ENCODE data around the gene USP20.

USP20 gene

DNA sequence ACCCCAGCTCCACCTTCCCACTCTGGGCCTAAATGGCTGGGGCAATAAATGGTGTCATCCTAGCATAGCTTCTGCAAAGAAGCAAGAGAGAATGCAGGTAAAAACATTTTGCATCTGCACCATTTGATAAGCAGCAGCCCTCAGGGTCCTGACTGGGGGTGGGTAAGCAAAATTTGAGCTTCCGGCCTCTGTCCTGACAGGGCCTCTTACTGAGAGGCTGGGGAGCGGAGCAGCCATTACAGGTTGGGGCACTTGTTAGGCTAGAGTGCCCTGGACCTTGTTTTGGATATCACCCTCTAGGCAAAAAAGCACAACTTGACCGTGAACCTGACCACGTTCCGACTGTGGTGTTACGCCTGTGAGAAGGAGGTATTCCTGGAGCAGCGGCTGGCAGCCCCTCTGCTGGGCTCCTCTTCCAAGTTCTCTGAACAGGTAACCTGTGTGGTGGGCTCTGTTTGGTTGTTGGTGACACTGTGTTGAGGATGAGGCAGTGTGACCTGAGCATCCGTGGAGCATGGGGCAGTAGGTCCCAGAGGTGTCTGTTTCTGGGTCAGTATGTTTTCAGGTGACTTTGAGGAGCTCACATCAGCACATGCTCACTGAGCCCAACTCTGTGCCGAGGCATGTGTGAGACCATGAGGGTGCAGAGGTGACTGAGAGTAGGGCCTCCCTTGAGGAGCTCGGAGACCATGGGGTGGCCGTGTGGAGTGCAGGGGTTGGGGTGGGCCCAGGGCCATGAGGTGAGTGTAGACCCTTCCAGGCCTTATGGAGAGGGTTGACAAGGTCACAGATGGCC is 23.1 kb downstream of the USP20 start:
- TF ChIP-seq, protein P1, sequence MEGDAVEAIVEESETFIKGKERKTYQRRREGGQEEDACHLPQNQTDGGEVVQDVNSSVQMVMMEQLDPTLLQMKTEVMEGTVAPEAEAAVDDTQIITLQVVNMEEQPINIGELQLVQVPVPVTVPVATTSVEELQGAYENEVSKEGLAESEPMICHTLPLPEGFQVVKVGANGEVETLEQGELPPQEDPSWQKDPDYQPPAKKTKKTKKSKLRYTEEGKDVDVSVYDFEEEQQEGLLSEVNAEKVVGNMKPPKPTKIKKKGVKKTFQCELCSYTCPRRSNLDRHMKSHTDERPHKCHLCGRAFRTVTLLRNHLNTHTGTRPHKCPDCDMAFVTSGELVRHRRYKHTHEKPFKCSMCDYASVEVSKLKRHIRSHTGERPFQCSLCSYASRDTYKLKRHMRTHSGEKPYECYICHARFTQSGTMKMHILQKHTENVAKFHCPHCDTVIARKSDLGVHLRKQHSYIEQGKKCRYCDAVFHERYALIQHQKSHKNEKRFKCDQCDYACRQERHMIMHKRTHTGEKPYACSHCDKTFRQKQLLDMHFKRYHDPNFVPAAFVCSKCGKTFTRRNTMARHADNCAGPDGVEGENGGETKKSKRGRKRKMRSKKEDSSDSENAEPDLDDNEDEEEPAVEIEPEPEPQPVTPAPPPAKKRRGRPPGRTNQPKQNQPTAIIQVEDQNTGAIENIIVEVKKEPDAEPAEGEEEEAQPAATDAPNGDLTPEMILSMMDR (IDR thresholded peaks at IDR 0.05; ENCODE audit: borderline replicate concordance, control extremely low read depth, extremely low read depth, insufficient read depth, missing control alignments): no peak
- in situ Hi-C loops (cut with MboI; ENCODE audit: low sequenced_read_pairs, unreplicated experiment): no loop called here
- DNase-seq (ENCODE audit: low spot score): no peak

DNA sequence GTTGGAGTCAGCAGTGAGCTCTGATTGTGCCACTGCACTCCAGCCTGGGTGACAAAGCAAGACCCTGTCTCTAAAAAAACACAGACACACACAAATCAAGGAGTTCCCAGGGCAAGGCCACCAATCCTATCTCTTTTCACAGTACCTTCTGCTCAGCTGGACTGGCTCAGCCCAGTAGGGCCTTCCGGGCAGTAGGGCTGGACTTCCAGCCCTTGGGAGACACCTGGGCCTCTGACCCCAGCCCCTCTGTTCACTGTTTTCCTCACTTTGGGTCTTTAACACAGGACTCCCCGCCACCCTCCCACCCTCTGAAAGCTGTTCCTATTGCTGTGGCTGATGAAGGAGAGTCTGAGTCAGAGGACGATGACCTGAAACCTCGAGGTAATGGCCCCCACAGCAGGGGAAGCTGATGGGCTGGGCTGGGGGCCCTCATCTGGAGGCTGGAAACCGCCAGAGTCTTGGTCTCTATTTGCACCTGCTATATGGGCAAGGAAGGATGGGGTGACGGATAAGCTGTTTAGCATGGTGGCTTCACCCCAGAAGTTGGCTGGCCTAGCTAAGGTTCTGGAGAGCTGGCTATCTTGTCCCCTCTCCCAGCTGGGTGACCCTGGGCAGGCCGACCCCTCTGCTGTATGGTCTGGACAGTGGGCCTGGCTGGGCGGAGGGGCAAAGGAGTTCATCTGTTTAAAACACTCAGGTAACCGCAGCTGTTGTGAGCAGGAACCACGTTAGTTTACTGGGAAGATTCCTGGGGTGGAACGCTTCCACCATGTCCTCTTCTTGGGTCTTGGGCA is 25.6 kb downstream of the USP20 start:
- in situ Hi-C loops (cut with MboI; ENCODE audit: low sequenced_read_pairs, unreplicated experiment): no loop called here
- no peak for DNase-seq (ENCODE audit: low spot score)

DNA sequence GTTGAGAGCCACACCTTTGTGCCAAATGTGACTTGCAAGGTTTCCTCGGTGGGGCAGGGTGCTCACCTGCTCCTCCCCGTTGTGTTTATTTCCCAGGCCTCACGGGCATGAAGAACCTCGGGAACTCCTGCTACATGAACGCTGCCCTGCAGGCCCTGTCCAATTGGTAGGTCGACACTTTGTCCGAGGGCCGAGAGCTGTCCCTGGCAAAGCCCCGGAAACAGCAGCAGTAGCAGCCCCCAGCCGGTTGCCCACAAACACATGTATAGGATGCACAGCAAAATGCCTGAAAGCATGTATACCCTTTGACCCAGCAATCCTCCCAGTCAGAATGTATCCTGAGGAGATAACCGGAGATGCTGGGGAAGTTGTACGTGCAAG is 26.2 kb downstream of the USP20 start:
- no peak for DNase-seq (ENCODE audit: low spot score)
- in situ Hi-C loops (cut with MboI; ENCODE audit: low sequenced_read_pairs, unreplicated experiment): no loop called here
- TF ChIP-seq, protein P1 (IDR thresholded peaks at IDR 0.05; ENCODE audit: borderline replicate concordance, control extremely low read depth, extremely low read depth, insufficient read depth, missing control alignments): no peak

More for the DNA sequence above, 25.6 kb downstream of the USP20 start:
- TF ChIP-seq, protein P1 (IDR thresholded peaks at IDR 0.05; ENCODE audit: borderline replicate concordance, control extremely low read depth, extremely low read depth, insufficient read depth, missing control alignments): no peak

DNA sequence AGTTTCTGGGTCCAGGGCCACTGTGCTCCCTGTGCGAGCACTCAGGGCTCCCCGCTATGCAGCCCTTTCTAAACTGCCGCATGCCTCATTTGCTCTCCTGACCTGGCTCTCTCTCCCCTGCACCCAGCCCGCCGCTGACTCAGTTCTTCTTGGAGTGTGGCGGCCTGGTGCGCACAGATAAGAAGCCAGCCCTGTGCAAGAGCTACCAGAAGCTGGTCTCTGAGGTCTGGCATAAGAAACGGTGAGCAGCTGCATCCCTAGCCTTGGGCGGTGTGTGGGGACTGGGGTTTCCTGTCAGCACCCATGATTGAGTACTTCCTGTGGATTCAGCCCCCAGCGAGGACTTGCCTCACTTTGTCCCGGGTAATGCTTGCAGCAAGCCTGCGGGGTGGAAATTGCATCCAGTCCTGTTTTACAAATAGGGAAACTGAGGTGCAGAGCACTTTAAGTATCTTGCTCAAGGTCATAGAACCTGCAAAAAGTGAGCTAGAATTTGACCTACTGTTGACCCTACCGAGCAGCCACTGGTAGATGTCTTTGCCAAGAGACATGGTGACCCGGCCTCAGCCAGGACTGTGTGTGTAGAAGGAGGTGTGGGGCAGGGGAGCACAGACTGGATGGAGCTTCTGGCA is 27.9 kb downstream of the USP20 start:
- DNase-seq (ENCODE audit: low spot score): no peak
- TF ChIP-seq, protein P1 (IDR thresholded peaks at IDR 0.05; ENCODE audit: borderline replicate concordance, control extremely low read depth, extremely low read depth, insufficient read depth, missing control alignments): no peak
- in situ Hi-C loops (cut with MboI; ENCODE audit: low sequenced_read_pairs, unreplicated experiment): no loop called here

DNA sequence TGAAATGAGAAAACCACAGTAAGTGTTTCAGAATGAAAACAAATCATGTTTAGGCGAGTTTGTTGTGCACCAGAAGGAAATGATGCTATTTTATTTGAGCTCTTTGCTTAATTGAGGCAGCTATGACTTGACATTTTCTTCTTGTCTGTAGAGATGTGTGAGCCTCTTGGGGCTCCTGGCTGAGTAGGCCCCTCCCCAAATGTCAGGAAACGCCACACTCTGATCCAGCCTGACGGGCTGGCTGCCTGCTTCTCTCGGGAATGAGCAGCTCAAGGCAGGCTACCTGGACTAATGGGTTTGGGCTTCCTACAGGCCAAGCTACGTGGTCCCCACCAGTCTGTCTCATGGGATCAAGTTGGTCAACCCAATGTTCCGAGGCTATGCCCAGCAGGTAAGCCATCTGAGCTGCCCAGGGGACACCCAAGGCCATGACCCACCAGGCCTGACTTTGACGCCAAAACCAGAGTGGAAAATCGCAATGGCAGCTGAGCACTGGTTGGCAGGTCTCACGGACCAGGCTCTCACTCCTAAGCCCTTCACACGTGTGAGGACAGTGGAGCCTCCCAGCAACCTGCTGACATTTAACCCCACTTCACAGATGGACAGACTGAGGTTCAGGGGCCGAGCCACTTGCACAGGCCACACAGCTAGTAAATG is 29.9 kb downstream of the USP20 start:
- in situ Hi-C loops (cut with MboI; ENCODE audit: low sequenced_read_pairs, unreplicated experiment): no loop called here
- TF ChIP-seq, protein P1 (IDR thresholded peaks at IDR 0.05; ENCODE audit: borderline replicate concordance, control extremely low read depth, extremely low read depth, insufficient read depth, missing control alignments): no peak
- no peak for DNase-seq (ENCODE audit: low spot score)

Measured in GM13976 (cell line).